GM21717 (cell line): ENCODE measurements around the gene MARCHF10.

Experiments
- ATAC-seq: cut with Tn5 transposase; IDR thresholded peaks from one replicate; pipeline ENCODE4 v1.9.1; 2021; ENCODE audit warnings: mild to moderate bottlenecking, moderate library complexity; ENCODE audit not compliant: unreplicated experiment

The MARCHF10 gene

DNA sequence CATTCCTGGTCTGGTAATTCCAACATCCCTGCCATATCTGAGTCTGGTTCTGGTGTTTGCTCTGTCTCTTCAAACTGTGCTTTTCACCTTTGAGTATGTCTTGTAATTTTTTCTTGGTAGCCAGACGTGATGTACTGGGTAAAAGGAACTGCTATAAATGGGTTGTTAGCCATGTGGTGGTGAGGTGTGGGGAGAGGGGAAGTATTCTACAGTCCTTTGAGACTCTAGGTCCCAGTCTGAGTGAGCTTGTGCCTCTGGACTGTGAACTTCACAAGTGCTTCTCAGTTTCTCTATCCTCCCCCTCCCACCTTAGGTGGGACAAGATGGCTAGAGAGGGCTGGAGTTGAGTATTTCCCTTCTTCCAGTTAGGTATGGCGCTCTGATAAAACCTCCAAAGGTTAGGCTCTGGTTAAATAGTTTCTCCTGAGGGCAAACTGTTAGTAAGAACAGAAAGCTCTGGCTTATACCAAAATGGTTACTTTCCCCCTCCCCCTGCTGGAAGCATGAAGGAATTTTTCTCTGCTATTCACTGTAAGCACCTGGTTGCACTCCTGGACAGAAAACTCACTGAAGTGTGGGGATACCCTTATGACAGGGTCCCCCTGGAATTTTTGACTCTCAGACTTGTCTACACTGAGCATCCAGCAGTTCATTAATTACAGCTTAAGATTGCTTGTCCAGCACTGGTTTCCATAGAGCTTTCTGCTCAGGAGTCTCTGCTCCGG is 87.8 kb downstream of the MARCHF10 start:
- ATAC-seq: no peak

DNA sequence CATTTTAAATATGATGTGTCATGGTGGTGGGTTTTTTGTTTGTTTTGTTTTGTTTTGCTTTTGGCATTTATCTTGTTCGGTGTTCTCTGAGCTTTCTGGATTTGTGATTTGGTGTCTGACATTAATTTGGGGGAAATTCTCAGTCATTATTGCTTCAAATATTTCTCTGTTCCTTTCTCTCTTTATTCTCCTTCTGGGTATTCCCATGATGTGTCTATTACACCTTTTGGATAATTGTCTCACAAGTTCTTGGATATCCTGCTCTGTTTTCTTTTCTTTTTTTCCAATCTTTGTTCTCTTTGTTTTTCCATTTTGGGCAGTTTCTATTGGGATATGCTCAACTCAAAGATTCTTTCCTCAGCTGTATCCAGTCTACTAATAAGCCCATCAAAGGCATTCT is 88.5 kb downstream of the MARCHF10 start:
- no peak for ATAC-seq

DNA sequence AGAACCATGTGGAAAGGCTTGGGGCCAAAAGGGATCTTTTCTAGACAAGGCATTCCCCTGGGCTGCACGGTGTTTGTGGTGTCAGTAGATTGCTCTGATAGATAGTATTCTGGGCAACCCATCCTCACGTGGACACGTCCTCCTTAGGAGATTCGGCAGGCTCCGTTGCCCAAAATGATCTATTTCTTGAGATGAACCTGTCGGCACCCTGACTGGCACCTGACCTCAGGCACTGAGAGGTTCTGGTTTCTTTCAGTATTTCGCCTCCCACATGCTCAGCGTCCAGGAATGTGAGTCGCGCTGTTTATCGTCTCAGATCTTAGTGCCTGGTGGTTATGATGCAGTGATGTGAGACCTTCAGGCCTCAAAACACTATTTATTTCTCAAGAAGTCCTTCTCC is 89.7 kb downstream of the MARCHF10 start:
- no peak for ATAC-seq

DNA sequence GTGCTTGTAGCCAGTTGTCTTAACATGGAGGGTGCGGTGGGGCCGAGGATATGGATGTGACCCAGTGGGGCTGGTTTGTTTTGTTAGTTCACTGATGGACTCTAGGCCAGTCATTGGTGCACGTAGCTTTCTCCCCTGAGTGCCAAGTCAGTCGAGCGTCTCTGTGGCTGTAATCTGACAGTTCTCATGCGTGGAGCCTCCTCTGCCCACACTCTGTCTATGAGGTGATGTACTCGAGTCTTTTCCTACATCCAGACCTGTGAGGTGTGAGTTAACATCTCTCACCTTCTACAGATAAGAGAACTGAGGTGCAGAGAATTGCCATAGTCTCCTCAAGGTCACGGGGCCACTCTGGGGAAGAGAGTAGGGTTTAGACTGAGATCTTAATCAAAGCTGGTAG is 90.2 kb downstream of the MARCHF10 start:
- no peak for ATAC-seq

DNA sequence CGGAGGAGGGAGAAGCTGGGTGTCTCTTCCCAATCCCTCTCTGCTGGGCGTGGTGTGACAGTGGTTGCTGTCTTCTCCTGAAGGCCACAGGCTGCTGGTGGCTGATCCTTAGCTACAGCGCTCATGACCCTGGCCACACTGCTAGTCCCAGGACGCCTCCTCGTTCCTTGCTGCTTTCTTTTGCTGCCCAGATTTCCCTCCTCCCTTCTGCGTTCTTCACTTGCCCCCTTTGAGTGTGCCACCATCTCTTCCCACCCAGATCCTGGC is 90.6 kb downstream of the MARCHF10 start:
- ATAC-seq: no peak

DNA sequence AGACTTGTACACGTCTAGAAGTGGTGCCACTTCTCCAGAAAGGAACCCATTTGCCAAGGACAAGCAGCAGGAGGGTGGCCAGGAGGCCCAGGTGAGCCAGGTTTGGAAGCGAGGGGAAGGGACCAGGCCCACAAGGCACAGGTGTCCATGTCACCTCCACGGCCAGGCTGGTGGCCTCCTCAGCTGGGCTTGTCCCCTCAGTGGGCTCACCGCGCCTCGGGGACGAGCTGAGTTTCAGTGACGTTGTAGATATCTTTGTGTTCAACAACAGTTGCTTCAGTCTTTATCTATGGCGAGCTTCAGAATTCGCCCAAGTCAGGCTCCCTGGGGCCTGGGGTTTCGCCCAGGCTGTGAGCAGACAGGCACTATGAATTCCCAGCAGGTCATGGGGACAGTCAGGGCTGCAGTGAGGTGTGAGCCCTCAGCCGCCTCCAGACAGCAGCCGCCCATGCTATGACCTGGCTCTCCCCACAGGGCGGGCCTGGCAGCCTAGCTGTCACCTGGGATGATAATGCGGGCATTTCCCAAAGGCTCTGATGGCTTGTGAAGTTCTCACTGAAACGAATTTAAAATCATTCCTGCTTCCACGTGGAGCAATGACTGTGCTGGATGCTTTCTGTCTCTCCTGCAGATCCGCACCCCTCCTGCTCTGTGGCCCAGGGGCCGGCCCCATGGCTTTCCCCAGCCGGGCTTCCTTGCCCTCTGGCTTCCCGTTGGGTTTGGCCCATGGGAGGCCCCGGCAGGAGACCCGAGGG is 91.1 kb downstream of the MARCHF10 start:
- ATAC-seq: no peak

DNA sequence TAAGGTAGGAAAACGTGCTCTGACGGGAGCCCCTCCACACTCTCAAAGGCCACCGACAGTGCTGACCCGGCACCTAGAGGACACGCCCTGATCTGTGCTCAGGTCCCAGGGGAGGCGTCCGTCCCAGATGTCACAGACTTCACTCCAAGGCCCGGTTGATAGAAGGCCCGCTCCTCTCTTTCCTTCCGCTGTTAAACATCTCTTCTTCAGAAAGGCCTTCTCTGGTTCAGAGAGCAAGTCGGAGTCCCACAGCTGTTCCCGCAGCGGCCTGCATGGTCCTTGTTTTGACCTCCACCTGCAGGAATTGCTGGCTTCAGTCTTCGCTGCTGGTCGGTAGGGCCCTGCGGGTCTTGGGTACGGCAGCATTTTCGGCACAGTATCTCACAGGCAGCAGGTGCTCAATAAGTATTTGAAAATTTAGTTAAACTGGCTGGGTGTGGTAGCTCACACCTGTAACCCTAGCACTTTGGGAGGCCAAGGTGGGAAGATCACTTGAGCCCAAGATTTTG is 92.2 kb downstream of the MARCHF10 start:
- no peak for ATAC-seq

DNA sequence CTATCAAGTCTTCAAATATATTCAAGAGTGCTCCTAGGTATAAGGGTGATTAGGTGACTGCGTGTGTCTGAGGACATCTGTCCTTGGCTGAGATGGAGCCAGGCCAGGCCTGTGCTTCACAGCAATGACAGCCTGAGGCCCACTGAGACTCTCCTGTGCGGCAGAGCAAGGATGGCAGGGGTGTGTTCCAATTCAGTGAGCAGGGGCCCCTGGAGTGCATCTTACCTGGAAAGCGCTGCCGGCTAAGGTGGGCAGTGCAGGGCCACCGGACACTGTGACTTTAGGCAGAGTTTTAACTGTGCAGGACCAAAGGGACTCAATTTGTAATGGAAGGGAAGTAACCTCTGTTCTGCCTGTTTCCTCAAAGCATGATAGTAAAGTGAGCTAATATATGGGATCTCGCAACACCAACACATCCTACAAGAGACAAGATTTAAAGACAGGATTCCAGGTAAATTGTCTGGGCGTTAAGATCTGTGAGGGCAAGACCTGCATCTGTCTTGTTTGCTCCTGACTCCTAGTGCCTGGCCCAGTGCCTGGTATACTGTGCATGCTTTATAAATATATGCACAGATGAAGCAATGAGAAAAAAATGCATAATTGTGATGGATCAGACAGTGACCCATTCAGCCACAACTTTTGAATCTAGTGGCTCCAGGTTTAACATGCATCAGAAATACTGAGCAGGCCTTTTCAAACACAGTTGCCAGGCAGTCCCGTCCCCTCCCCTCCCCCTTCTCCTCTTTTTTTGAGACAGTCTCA is 93.9 kb downstream of the MARCHF10 start:
- no peak for ATAC-seq

DNA sequence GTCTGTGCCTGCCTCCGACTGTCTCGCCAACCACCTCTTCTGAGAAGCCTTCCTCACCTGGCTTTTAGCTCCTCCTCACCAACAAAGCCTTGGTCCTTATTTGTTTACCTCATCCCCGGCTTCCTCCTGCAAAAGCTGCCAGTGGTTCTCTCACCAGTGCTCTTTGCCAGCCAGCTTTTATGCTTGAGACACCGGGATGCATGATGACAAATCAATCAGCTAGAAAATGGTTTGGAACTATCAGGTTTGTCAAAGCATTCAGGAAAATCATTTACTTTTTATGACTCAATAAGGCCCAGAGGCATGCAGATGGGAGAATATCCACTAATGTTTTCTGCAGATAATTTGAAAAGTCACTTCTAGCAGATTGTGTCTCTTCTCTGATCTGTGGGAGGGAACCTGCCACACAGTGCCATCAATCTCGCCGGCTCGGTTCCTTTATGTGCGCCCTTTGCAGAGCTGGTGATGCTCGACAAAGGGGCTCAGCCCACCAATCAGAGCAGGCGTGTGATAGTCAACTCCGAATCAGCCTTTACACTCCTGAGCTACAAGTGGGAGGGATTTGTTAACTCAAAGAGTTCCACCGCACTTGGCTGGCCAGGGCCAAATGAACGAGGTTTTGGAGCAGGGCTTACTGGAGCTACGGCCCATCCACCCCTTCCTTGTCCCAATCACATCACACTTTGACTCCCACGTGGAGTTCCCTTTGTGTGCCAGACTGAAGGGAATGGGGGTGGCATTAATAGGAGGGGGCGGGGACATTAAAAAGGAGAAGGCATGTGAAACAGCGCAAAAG is 94.8 kb downstream of the MARCHF10 start:
- no peak for ATAC-seq

DNA sequence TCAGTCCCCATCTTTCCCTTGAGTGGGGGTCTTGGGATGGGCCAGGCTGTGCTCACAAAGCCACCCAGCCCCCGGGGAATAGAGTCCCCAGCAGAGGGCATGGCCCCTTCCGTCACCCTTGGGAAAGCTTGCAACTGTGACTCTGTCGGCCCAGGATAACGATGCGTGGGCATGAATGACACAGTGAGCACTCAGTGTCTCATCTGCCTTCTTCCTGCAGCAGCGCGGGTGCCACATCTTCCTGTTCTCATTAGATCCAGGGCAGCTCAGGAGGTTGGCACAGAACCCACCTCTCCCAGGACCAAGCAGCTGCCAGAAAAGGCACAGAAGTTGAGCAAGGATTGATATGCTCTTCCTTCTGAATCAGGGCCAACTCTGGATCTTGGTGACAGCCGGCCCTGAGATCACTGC is 95.9 kb downstream of the MARCHF10 start:
- no peak for ATAC-seq

DNA sequence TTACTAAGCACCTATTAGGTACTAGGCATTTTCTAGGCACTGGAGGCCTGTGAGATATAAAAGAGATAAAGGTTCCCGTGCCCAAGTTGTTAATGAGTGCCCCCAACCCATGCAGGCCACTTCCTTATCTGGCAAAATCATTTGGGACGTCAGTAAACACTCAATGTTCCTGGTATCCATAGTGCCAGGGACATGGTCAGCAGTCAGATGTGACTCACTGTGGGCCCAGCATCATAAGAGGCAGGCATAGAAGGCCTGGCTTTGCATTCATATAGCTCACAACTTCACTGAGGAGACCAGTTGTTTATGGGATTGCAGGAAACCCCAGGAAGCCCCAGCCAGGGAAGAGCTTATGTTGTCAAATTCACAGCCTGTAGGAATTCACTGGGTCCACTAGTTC is 99.5 kb downstream of the MARCHF10 start:
- no peak for ATAC-seq

DNA sequence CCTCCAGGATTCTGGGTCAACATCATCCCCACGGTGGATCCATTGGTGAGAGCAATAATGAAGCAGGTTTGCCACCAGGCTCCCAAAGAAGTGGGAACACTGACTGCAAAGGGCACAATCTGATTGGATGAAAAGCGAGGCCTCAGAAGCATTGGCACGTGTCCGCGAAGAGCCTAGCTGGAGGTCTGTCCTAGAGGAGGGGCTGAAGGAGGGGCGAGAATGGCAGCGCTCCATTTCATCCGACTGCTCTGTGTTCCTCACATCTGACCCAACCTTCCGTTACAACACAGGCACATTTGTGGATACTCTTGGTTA is 100.7 kb downstream of the MARCHF10 start:
- ATAC-seq: no peak

DNA sequence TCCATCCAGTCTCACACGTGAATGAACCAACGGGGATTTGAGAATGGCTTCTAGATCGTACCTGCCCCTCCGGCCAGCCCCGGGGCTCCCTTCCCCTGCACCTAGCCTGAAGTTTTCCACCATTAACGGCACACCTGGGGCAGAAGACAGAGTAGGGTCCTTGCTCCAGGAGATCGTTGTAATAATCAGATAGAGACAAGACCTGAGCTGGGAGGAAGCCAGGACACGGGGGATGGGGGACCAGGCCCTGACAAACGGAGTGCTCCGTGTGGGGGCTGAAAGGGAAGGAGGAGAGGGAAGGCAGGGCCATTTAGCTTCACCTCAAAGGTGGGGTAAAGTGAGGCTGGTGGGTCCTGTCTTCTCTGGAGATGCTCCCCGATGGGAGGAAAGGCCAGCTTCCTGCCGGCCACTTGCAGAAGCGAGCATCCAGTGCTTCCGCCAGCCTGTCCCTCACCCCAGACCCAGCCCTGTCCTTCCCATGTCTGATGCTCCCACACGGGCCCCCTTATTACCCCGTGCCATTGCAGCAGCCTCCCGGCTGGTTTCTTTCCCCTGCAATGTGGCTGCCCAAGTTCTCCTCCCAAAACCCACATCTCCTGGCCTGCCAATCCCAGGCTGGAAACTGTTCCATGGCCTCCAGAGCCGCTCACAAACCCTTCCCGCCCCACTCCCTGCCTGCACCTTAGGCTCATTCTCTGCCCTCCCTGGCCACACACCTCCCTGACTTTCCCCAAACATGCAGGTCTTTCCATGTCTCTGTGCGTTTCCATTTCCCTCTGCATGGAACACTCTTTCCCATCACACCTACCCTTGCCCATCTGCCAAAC is 101.3 kb downstream of the MARCHF10 start:
- ATAC-seq: no peak

DNA sequence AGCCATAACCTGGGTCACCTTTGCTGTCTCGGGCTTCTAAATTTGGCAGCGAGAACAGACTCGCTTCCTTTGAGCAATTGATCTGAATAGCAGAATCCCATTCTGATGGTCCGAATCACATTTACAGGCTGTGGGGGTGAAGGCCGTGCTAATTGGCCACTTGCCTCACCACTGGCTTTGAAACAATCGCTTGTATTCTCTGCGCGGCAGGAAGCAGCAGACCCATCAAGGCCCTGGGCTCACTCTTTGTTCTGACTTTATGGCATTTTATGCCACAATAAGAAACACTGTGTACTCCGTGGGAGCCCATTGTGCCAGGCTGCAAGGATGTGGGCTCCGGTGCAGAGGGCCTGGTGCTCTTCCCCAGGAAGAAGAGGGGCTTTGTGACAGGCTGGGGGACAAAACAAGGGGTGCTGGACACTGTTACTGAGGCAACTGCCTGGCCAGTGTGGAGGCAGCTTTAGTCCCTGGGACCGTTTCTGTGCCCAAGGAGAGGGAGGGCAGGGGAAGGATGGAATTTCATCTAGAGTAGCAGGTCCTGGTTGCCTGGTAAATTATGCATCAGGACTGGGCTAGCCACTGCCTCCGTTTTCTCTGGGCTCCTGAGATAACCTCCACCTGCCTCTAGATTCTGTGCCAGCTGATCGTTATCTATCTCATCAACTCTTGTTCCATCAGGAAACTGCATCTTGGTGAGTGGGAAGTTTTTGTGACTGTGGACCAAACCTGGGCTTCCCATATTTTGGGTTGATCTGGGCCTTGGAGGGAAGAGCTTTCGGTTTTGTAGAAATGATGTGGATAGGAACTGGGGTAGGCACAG is 102.1 kb downstream of the MARCHF10 start:
- no peak for ATAC-seq

DNA sequence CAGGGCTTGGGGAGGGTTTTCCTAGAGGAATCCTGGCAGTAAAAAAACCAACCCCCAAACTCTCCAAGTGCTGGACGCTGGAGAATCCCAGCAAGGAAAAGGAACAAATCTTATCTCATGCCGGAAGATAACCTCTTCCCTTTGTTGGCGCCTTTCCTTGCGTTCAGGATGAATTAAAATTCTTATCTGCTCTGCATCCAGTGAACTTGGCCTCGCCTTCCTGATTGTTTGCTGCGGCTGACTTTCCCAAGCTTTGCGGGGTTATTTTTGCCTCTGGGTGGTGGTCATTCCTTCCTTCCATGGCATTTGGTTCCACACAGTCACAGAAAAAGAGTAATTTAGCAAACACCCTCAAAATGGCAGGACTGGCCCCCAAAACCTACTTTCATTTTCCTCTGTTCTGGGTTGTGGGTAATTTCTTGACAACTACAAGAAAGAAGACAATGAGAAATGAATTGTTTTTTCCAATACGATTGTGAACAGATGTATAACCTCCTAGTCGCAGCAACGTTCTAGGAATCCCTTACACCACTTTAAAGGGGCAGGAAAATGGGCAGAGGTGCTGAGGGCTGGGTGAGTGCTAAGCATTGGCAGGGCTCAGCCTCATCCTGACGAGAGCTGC is 102.8 kb downstream of the MARCHF10 start:
- ATAC-seq: no peak

DNA sequence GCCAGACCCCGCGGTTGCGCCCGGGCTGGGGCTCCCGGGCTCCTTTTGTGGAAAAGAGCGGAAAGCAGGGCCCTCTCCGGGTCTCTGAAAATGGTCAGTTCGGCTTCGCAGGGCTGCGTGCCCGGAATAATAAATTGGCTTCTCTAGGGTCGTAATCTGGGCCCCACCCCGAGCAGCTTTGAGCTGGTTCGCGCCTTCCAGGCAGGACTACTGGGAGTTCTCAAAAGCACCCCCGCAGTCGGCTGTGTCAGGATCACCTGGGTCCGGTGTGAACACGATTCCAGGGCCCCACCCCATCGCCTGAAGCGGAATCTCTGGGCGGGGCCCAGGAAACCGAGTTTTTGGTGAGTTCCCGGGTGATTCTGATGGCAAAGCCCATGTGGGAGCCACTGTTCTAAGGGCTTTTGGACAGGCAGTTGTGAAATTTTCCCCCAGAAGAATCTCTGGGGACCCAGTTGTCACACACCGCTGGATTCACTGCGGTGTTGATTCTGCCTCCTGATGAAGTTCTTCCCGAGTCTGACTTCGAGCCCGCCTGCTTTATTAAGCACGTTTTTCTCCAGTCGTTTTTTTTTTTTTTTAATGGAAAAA is 103.6 kb downstream of the MARCHF10 start:
- no peak for ATAC-seq

DNA sequence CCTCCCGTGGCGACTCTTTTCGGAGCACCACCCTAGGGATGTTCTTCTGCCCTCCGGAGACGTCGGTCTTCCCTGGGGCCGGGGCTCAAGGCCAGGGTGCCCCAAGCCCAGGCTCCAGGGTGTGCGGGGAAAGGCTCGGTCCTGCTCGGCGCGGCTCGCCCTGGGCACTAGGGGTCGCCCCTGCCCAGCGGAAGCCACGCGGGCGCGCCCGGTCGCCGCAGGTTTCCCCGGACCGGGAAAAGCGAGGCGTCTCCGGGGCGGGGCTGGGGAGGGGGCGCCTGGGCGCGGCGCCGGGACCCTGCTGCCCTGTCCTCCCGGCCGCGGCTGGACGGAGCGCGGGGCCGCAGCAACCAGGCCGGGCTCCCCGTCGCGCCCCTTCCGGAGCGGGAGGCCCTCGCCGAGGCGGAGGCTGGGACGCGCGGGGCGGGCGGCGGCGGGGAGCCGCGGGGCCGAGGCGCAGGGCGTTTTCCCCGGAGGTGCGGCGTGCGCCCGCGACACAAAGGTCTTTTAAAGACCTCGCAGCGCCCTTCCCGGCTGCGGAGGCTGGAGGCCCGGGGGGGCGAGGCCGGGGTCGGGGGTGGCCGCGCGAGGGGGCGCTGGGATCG is 104.2 kb downstream of the MARCHF10 start:
- ATAC-seq: peak; percentile 88

DNA sequence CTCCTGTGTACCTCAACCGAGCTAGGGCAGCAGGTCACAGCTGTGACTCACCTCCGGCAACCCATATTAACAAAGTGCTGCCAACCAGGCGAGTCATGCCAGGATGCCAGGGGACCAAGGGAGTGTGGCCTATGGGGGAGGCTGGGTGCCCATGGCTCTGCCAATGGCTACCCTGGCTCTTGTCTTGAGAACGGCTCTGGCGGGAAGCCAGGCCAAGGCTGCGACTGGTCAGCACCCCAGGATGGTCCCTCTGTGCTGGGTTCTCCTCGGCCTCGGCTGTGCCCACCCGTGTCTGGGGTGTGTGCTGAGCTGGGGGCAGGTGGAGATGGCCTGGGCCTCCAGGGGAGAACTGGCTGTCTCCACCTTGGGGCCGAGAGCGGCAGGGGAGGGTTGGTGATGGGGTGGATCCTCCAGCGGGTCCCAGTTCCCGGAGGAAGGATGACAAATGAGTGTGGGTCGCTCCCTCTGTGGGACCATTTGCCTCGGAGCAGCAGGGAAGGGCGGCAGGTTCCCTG is 104.8 kb downstream of the MARCHF10 start:
- ATAC-seq: no peak
